ENCODE results near the gene GPR21.

The GPR21 gene

DNA sequence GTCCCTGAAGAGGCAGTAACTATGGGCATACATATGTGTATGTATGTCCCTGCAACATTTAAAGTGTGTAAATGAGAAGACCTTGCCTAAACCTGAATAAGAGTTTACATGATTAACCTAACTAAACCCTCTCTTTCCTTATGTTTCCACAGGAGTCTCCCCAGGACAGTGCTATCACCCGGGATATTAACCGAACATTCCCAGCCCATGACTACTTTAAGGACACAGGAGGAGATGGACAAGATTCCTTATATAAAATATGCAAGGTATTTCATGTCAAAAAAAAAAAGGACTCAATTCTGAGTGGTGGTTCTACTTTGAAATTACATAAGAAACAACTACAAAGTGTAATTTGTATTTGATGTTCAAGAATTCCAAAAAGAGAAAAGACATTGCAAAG lies 31.7 kb downstream of the GPR21 start:
- DNase-seq, result no peak

- no peak for DNase-seq
Measured at GRCh38 chr9:123067136-123067535, 33.7 kb downstream of the GPR21 start.

GRCh38 chr9:123069010-123069481 lies 35.6 kb downstream of the GPR21 start:
- no peak for DNase-seq

GRCh38 chr9:123070198-123070597 lies 36.7 kb downstream of the GPR21 start:
- DNase-seq, result peak in 1 of 5 donors; percentile 6

DNA sequence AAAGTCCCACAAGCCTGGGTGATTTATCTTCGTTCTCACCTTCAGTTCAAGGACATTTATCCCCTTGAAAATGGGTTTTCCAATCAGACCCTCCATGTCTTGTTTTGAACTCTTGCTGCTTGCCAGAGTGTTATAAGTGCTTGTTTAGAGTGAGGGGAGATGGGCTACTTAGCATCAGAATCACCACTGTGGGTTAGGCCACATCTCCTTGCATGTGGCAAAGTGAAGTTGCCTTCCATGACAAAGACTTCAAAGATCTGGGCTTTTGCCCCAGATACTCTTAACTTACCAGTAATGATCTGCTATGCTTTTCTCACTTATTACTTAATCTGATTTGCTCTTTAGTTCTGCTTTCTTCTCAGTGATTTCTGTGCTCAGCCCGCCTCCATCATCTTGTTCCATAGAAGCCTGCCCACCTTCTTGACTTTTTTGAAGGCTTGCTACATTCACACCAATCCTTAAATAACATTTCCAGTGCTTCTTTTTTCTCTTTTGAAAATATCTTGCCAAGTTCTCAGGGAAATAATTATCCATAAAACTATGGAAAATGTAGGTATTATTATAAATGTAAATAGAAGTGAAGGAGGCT lies 39.0 kb downstream of the GPR21 start:
- no peak for DNase-seq

GRCh38 chr9:123073441-123073840 lies 40.0 kb downstream of the GPR21 start:
- DNase-seq, result no peak

GRCh38 chr9:123073991-123074422 lies 40.5 kb downstream of the GPR21 start:
- DNase-seq, result no peak

GRCh38 chr9:123074628-123075027 lies 41.2 kb downstream of the GPR21 start:
- no peak for DNase-seq

- DNase-seq, result no peak
Measured at GRCh38 chr9:123080444-123080843, 47.0 kb downstream of the GPR21 start.

GRCh38 chr9:123081824-123082223 lies 48.4 kb downstream of the GPR21 start:
- DNase-seq, result peak in 2 of 5 donors; percentile 7 to 10

GRCh38 chr9:123083680-123084079 lies 50.2 kb downstream of the GPR21 start:
- DNase-seq, result no peak

DNA sequence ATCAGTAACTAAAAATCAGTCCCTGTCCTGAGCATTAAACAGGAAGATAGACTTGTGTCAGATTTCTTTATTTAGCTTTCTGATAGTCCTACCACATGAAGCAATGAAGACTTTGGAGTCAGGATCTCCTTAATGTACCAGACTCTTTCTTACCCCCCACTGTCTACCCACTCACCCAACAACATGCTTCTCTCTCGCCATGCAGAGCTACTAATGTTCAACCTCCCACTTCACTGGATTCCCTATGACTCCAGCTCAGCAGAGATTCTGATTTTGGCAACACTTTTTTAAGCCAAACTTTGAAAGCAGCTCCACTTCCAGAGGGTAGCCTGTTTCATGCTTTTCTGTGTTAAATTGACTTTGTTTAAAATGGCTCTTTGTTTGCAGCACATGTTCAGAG lies 50.8 kb downstream of the GPR21 start:
- no peak for DNase-seq

All from T-helper 1 cell (primary cell).